HG03103 (cell line): Measurements from ENCODE around the gene CACNA1G.

Experiments
- ATAC-seq: cut with Tn5 transposase; IDR thresholded peaks from one replicate; pipeline ENCODE4 v1.9.1; 2021; ENCODE audit warnings: low read depth; ENCODE audit not compliant: unreplicated experiment

CACNA1G gene

DNA sequence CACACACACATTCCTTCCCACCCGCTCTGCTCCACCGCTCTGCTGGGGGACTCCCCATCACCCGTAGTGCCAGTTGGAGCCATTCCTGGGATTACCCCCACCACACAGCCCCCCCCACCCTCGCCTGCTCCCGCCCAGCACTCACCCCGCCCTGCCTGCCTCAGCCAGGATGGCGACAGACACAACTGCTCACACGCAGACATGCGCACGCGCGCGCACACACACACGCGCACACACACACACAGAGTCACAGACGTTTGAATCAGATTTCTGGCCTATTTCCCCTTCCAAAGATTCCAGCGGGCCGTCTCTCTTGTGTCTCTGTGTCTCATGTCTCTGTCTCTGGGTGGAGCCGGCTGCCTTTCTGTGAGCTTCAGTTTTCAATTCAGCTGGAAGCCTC is 4.4 kb downstream of the CACNA1G start:
- ATAC-seq, result no peak

DNA sequence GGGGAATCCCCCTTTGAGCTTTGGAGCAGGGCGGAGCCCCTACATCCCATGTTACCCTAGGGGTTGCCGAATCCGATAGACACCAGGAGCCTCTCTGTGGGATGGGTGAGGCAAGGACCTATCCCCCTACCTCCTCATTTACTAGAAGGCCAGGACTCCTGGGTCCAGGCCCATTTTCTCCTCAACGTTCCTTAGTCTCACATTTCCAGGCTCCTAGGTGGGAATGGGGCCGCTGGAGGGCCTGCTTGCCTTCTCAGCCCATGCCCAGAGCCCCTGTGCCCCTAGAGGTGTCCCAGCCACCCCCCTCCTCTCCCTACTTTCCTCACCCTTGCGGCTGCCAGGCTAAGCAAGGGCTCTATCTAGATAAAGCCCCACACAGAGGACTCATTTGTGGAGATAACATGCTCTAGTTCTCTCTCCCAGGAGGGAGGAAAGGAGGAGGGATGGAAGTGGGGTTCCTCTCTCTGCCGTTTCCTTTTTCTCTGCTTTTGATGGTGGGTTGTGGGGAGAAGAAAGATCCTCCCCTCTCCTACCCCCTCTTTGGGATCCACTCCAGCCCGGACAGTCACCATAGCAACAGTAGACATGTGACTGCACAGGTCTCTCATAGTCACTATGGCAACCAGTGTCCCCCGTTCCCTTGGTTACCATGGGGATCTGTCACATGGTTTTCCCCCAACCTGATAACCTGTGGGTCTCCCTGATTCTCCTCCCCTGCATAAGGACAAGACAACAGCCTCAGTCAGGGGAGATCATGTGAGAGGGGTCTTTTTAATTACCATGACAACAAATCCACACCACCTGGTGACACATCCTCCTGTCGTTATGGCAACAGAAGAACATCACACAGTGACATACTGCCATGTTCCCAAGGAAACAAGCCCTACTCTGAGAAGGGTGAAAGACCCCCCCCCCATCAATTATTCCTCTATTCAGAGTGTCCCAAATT is 5.2 kb downstream of the CACNA1G start:
- no peak for ATAC-seq

DNA sequence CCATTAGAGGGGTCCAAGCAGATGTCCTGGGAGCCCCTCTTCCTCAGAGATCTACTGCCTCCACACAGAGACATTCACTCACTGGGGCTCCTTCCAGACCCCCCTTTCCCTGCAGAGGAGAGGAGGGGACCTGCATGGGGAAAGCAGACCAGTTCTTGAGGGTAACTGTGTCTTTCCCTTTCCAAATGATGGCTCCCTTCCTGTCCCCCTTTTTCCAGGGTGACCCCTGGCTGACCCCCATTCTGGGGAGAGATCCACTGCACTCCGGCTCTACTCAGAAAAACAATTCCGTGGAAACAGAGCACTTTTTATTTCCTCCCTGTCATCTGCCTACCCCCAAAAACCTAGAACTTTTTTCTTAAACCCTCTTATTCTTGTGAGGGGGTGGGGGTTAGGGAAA is 6.4 kb downstream of the CACNA1G start:
- no peak for ATAC-seq

DNA sequence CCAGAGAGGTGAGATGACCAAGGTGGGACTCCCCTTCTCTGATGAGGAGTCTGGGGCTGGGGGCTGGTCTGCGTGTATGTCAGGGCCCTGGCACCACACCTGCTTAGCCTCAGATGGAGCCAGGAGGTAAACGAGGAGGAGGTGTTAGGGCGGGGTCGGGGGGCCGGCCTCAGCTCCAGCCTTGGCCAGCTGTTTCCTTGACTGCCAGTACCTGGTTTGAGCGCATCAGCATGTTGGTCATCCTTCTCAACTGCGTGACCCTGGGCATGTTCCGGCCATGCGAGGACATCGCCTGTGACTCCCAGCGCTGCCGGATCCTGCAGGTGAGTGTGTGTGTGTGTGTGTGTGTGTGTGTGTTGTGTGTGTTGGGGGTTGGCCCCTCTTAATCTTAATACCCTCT is 8.1 kb downstream of the CACNA1G start:
- no peak for ATAC-seq

- ATAC-seq, result no peak
Measured at GRCh38 chr17:50569592-50569991, 9.1 kb downstream of the CACNA1G start.

DNA sequence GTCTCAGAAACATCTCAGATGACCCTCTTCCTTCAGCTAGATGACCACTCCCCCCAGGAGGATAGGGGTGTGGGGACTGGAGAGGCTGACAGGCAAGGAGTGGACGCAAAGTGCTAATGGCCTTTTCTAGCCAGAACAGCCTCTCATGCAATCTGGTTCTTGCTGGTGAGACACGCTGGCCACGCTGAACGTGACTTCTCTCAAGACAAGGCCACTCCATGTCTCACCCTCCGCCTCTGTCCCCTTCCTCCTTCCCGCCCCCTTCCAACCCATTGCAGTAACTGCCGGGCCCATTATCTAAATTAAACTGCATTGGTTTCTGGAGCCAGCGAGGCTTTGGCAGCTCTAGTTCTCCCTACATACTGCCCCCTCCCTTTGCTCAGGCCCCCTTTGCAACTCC is 9.5 kb downstream of the CACNA1G start:
- no peak for ATAC-seq

- ATAC-seq, result no peak
Measured at GRCh38 chr17:50570528-50570927, 10.0 kb downstream of the CACNA1G start.

- no peak for ATAC-seq
Measured at GRCh38 chr17:50571681-50572080, 11.2 kb downstream of the CACNA1G start.

- no peak for ATAC-seq
Measured at GRCh38 chr17:50572541-50572940, 12.0 kb downstream of the CACNA1G start.

- no peak for ATAC-seq
Measured at GRCh38 chr17:50573866-50574611, 13.5 kb downstream of the CACNA1G start.

GRCh38 chr17:50575581-50576210 is 15.2 kb downstream of the CACNA1G start:
- ATAC-seq, result no peak

GRCh38 chr17:50576864-50577263 is 16.3 kb downstream of the CACNA1G start:
- ATAC-seq, result no peak

- ATAC-seq, result no peak
Measured at GRCh38 chr17:50577451-50577954, 17.0 kb downstream of the CACNA1G start.

- ATAC-seq, result no peak
Measured at GRCh38 chr17:50578173-50578572, 17.7 kb downstream of the CACNA1G start.

GRCh38 chr17:50579399-50579798 is 18.9 kb downstream of the CACNA1G start:
- ATAC-seq, result no peak

GRCh38 chr17:50580646-50581045 is 20.1 kb downstream of the CACNA1G start:
- ATAC-seq, result no peak

GRCh38 chr17:50581316-50581715 is 20.8 kb downstream of the CACNA1G start:
- ATAC-seq, result no peak

GRCh38 chr17:50582741-50583140 is 22.2 kb downstream of the CACNA1G start:
- ATAC-seq, result no peak

DNA sequence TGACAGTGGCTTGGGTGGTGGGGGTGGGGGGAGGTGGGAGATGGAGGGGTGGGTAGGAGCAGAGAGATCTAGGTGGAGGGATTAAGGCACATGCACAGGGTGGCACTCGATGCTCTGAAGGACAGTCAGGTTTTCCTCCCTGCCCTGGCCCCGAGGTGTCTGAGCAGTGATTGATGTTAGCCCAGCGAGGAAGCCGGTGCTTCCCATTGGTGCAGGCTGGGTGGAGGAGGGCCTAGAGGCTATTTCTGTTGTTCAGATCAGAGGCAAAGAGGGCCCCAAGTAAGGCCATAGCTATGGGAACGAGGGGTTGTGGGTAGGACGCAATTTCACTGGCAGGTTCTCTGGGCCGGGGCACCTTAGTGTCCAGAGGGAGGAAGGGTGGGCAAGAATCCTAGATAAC is 23.1 kb downstream of the CACNA1G start:
- no peak for ATAC-seq

DNA sequence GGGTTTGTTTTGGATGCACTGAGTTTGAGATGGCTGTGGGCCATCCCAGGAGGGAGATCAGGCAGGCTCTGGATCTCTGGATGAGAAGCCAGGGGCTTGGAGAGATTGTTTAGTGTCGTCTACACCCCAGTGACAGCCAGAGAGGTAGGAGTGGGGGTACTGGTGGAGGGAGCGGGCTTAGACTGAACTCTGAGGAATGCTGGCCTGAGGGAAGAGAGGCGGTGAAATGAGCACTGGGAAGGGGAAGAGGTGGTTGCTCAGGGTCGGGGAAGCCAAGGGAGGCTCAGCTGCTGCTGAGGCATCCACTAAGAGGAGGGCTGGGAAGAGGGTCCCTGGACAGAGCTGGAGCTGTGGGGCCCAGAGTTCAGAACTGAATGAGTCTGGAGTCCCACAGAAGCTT is 23.6 kb downstream of the CACNA1G start:
- no peak for ATAC-seq

GRCh38 chr17:50584749-50585148 is 24.2 kb downstream of the CACNA1G start:
- ATAC-seq, result no peak
